Muscle layer of duodenum (tissue), 2 donors: ENCODE measurements around the gene THEMIS.
"Not testable (repeated sequence)": the region's sequence is repeated elsewhere in the genome, so short reads cannot be mapped to it uniquely, and the experiment has no call there.

Experiments used
- H3K27ac ChIP-seq: one replicate; pipeline ENCODE4 v1.7.0; 2013; ENCODE audit warnings: mild to moderate bottlenecking, low read length
- H3K27me3 ChIP-seq: one replicate; pipeline ENCODE4 v1.7.0; 2013; ENCODE audit warnings: low read depth, mild to moderate bottlenecking, control low read depth, low read length
- H3K36me3 ChIP-seq, 2 donors: one replicate each; pipeline ENCODE4 v1.7.0; 2013; ENCODE audit warnings: low read length in 2 of 2, control low read depth in 1 of 2, mild to moderate bottlenecking in 1 of 2; ENCODE audit not compliant: insufficient read depth in 2 of 2, control insufficient read depth in 1 of 2
- H3K4me1 ChIP-seq, 2 donors: one replicate each; pipeline ENCODE4 v1.7.0; 2013; ENCODE audit warnings: low read length in 2 of 2, mild to moderate bottlenecking in 2 of 2, control low read depth in 1 of 2, moderate library complexity in 1 of 2; ENCODE audit not compliant: insufficient read depth in 2 of 2, control insufficient read depth in 1 of 2
- H3K4me3 ChIP-seq, 2 donors: one replicate each; pipeline ENCODE4 v1.7.0; 2013; ENCODE audit warnings: low read length in 2 of 2, low read depth in 1 of 2, mild to moderate bottlenecking in 1 of 2
- H3K9me3 ChIP-seq, 2 donors: one replicate each; pipeline ENCODE4 v1.7.0; 2013; ENCODE audit warnings: low read length in 2 of 2, control low read depth in 1 of 2, mild to moderate bottlenecking in 1 of 2; ENCODE audit not compliant: control insufficient read depth in 1 of 2
- donor health status: healthy.

THEMIS gene

GRCh38 chr6:127706216-127706615 is 194.6 kb downstream of the THEMIS start:
- H3K4me3 ChIP-seq: no peak overlapping the region
- H3K27me3 ChIP-seq: no peaks in the 10 kb centered on the region
- H3K4me1 ChIP-seq: no peaks in the 10 kb centered on the region
- no peaks in the 10 kb centered on the region for H3K36me3 ChIP-seq
- H3K9me3 ChIP-seq: no peaks in the 10 kb centered on the region
- no peak overlapping the region for H3K27ac ChIP-seq

GRCh38 chr6:127695108-127695507 is 205.8 kb downstream of the THEMIS start:
- H3K9me3 ChIP-seq: no peaks in the 10 kb centered on the region
- no peaks in the 10 kb centered on the region for H3K4me1 ChIP-seq
- H3K27ac ChIP-seq: no peak overlapping the region
- no peaks in the 10 kb centered on the region for H3K36me3 ChIP-seq
- H3K4me3 ChIP-seq: no peak overlapping the region
- H3K27me3 ChIP-seq: no peaks in the 10 kb centered on the region

GRCh38 chr6:127691146-127691545 is 209.7 kb downstream of the THEMIS start:
- H3K4me1 ChIP-seq: no peaks in the 10 kb centered on the region
- no peak overlapping the region for H3K27ac ChIP-seq
- no peaks in the 10 kb centered on the region for H3K36me3 ChIP-seq
- H3K4me3 ChIP-seq: no peak overlapping the region
- H3K27me3 ChIP-seq: no peaks in the 10 kb centered on the region
- no peaks in the 10 kb centered on the region for H3K9me3 ChIP-seq

GRCh38 chr6:127690588-127690987 is 210.3 kb downstream of the THEMIS start:
- Histone ChIP-seq H3K4me1 (no peaks in the 10 kb centered on the region), H3K27ac (no peak overlapping the region), H3K36me3 (no peaks in the 10 kb centered on the region), H3K27me3 (no peaks in the 10 kb centered on the region), H3K4me3 (no peak overlapping the region), H3K9me3 (no peaks in the 10 kb centered on the region)

GRCh38 chr6:127690092-127690491 is 210.8 kb downstream of the THEMIS start:
- H3K4me3 ChIP-seq: no peak overlapping the region
- no peak overlapping the region for H3K27ac ChIP-seq
- no peaks in the 10 kb centered on the region for H3K36me3 ChIP-seq
- H3K4me1 ChIP-seq: no peaks in the 10 kb centered on the region
- no peaks in the 10 kb centered on the region for H3K9me3 ChIP-seq
- no peaks in the 10 kb centered on the region for H3K27me3 ChIP-seq

GRCh38 chr6:127687490-127687889 is 213.4 kb downstream of the THEMIS start:
- not testable (repeated sequence) for H3K27me3 ChIP-seq, H3K4me1 ChIP-seq, H3K36me3 ChIP-seq, H3K27ac ChIP-seq, H3K9me3 ChIP-seq, H3K4me3 ChIP-seq

- Histone ChIP-seq H3K4me1 (no peaks in the 10 kb centered on the region), H3K4me3 (no peak overlapping the region), H3K9me3 (no peaks in the 10 kb centered on the region), H3K27me3 (no peaks in the 10 kb centered on the region), H3K27ac (no peak overlapping the region), H3K36me3 (no peaks in the 10 kb centered on the region)
Measured at GRCh38 chr6:127686084-127686483, 214.8 kb downstream of the THEMIS start.

- H3K4me1 ChIP-seq: no peaks in the 10 kb centered on the region
- H3K27ac ChIP-seq: no peak overlapping the region
- H3K27me3 ChIP-seq: no peaks in the 10 kb centered on the region
- H3K9me3 ChIP-seq: no peaks in the 10 kb centered on the region
- H3K36me3 ChIP-seq: no peaks in the 10 kb centered on the region
- H3K4me3 ChIP-seq: no peak overlapping the region
Measured at GRCh38 chr6:127684501-127684900, 216.4 kb downstream of the THEMIS start.
